Endothelial cell of umbilical vein (primary cell): Measurements from ENCODE around the gene ZNF407. TPM values are rescaled to one million over a fixed set of nuclear protein-coding genes. Genes with fewer than 3 reads are reported as not detected.

ENCODE experiments used
- BruUV-seq: library from RNA; stranded (reverse); fragments of 400-500 nt; replicated peaks from 2 replicates; lab custom pipeline; 2021; lab: Mats Ljungman, UMichigan
- CTCF ChIA-PET: fragments of 300-600, 350-600 bp; sonication (Branson Sonifier 250); formaldehyde crosslinking; loops from one replicate; lab custom pipeline; 2021; ENCODE audit warnings: antibody characterized with exemption, inconsistent platforms; lab: Charles Lee
- POLR2A ChIA-PET: fragments of 300-600, 350-600 bp; sonication (Branson Sonifier 250); formaldehyde crosslinking; loops from one replicate; lab custom pipeline; 2021; ENCODE audit warnings: antibody characterized with exemption, inconsistent platforms; lab: Charles Lee
- DNase-seq: peaks from one replicate; pipeline ENCODE4 v3.0.0-alpha.2; 2011; ENCODE audit warnings: low read depth, low spot score
- FAIRE-seq: peaks from 2 replicates; lab custom pipeline; 2011; peaks lifted over from hg19 to GRCh38; lab: Jason Lieb, UNC
- H2AFZ ChIP-seq: 2 replicates; pipeline ENCODE4 v1.6.0; 2012; ENCODE audit warnings: low read depth, low read length, control low read depth, inconsistent platforms
- H3K27ac ChIP-seq: 2 replicates; pipeline ENCODE4 v1.5.1; 2011; ENCODE audit warnings: low read depth, mild to moderate bottlenecking, control low read depth, low read length, moderate library complexity; ENCODE audit not compliant: insufficient read depth
- H3K27me3 ChIP-seq, 2 experiments: 2 replicates each; pipeline versions ENCODE4 v1.6.0 to v1.6.1; 2011; ENCODE audit warnings: low read length in 2 of 2, mixed read lengths in 1 of 2; ENCODE audit not compliant: control insufficient read depth in 2 of 2, insufficient read depth in 2 of 2
- H3K36me3 ChIP-seq, 2 experiments: 2 replicates in 1 of 2; 3 replicates in 1 of 2; pipeline ENCODE4 v1.5.1; 2011; ENCODE audit warnings: low read length in 2 of 2, mild to moderate bottlenecking in 1 of 2, moderate library complexity in 1 of 2; ENCODE audit not compliant: control insufficient read depth in 2 of 2, insufficient read depth in 2 of 2; ENCODE audit errors: extremely low read depth in 1 of 2
- H3K4me1 ChIP-seq: 3 replicates; pipeline ENCODE4 v1.5.1; 2011; ENCODE audit warnings: mild to moderate bottlenecking, low read length; ENCODE audit not compliant: control insufficient read depth, insufficient read depth; ENCODE audit errors: extremely low read depth
- H3K4me2 ChIP-seq: 2 replicates; pipeline ENCODE4 v1.6.1; 2011; ENCODE audit warnings: low read length, control low read depth, mixed read lengths; ENCODE audit not compliant: insufficient read depth
- H3K4me3 ChIP-seq, 3 experiments: fragments of 200-600 bp in 1 of 3; sonication (generic), shearing (Covaris generic) in 1 of 3; replicated peaks in 1 of 3; 2 replicates each; pipeline ENCODE4 v1.5.1; 2011 to 2016; ENCODE audit warnings: control low read depth in 3 of 3, low read length in 3 of 3, mild to moderate bottlenecking in 2 of 3, inconsistent platforms in 1 of 3, low read depth in 1 of 3, moderate library complexity in 1 of 3; ENCODE audit not compliant: insufficient read depth in 1 of 3
- H3K79me2 ChIP-seq: 2 replicates; pipeline ENCODE4 v1.6.0; 2012; ENCODE audit warnings: low read length, inconsistent platforms; ENCODE audit not compliant: control insufficient read depth, insufficient read depth
- H3K9ac ChIP-seq: replicated peaks from 2 replicates; pipeline ENCODE3; 2011; ENCODE audit warnings: low read length, control low read depth; ENCODE audit not compliant: insufficient read depth; ENCODE audit errors: extremely low read depth
- H3K9me1 ChIP-seq: replicated peaks from 3 replicates; pipeline ENCODE4 v1.6.0; 2011; ENCODE audit warnings: mild to moderate bottlenecking, low read length; ENCODE audit not compliant: control insufficient read depth, insufficient read depth; ENCODE audit errors: extremely low read depth
- H3K9me3 ChIP-seq: replicated peaks from 2 replicates; pipeline ENCODE4 v1.5.1; 2012; ENCODE audit warnings: low read length, inconsistent platforms; ENCODE audit not compliant: control insufficient read depth, insufficient read depth
- H4K20me1 ChIP-seq: replicated peaks from 2 replicates; pipeline ENCODE3; 2011; ENCODE audit warnings: mild to moderate bottlenecking, low read length; ENCODE audit not compliant: control insufficient read depth, insufficient read depth; ENCODE audit errors: extremely low read depth
- EZH2 ChIP-seq: IDR thresholded peaks from 2 replicates; pipeline ENCODE4 v1.6.1; 2012; ENCODE audit warnings: borderline replicate concordance, low read depth, mild to moderate bottlenecking, moderate library complexity, low read length, inconsistent platforms; ENCODE audit not compliant: severe bottlenecking
- MAX ChIP-seq: IDR thresholded peaks from 2 replicates; pipeline ENCODE4 v1.6.1; 2011; ENCODE audit not compliant: insufficient read depth, insufficient read length
- POLR2AphosphoS5 ChIP-seq: IDR thresholded peaks from 2 replicates; pipeline ENCODE4 v1.6.1; 2012; ENCODE audit warnings: low read depth, mild to moderate bottlenecking, control low read depth, low read length, moderate library complexity; ENCODE audit not compliant: insufficient read depth
- dilution Hi-C: fragments of 300-500 bp; cut with MboI; formaldehyde crosslinking; loops from one replicate; pipeline ENCODE4 v1.15.0; 2019; ENCODE audit warnings: low sequenced_read_pairs; ENCODE audit not compliant: extremely low pct_ligation_motif_present
- intact Hi-C: fragments of 100-400 bp; cut with micrococcal nuclease; formaldehyde crosslinking; loops from one replicate; pipeline ENCODE4 v1.10.0; 2022
- polyA plus RNA-seq, 4 experiments: library from polyadenylated mRNA; depleted of rRNA in 3 of 4; stranded (reverse) in 3 of 4; unstranded in 1 of 4; fragments of >200 nt; gene quantifications; 2 replicates each; pipeline versions ENCODE4 v1.2.1 to v1.2.3, GENCODE V29; 2011 to 2012; ENCODE audit warnings: missing spikeins in 1 of 4
- total RNA-seq: library from RNA; stranded (reverse); gene quantifications from 2 replicates; pipeline ENCODE4 v1.2.3, GENCODE V29; 2021

The ZNF407 gene
- total and polyA plus RNA-seq, 2 donors (not counting 3 experiments of a cell fraction or from before 2014, with no cell fraction given): 3.8 to 20.1 TPM

GRCh38 chr18:74571895-74572680, 25.6 kb upstream of the ZNF407 start:
- Histone ChIP-seq H3K4me2 (no peak overlapping the region), H3K27ac (no peak overlapping the region), H3K9me3 (no peaks in the 10 kb centered on the region), H3K79me2 (no peaks in the 10 kb centered on the region), H3K9me1 (no peaks in the 10 kb centered on the region), H3K9ac (no peak overlapping the region), H3K36me3 (no peaks in the 10 kb centered on the region), H2AFZ (no peak overlapping the region), H4K20me1 (no peaks in the 10 kb centered on the region), H3K4me3 (no peak overlapping the region), H3K27me3 (no peaks in the 10 kb centered on the region), H3K4me1 (no peaks in the 10 kb centered on the region)
- CTCF ChIA-PET: no interaction called here
- DNase-seq (no peak), FAIRE-seq (no peak)
- intact Hi-C loops: no loop called here
- BruUV-seq: no TSS peak
- dilution Hi-C loops: no loop called here
- POLR2A ChIA-PET: no interaction called here
- TF ChIP-seq EZH2: no peak
- no peak for TF ChIP-seq POLR2AphosphoS5

GRCh38 chr18:74573053-74573452, 24.6 kb upstream of the ZNF407 start:
- FAIRE-seq: no peak
- BruUV-seq: no TSS peak

More at GRCh38 chr18:74573053-74573452, 24.6 kb upstream of the ZNF407 start:
- Histone ChIP-seq H4K20me1 (no peaks in the 10 kb centered on the region), H3K27ac (no peak overlapping the region), H3K9me1 (no peaks in the 10 kb centered on the region), H3K4me1 (no peaks in the 10 kb centered on the region), H3K9ac (no peak overlapping the region), H3K27me3 (no peaks in the 10 kb centered on the region), H2AFZ (no peak overlapping the region), H3K79me2 (no peaks in the 10 kb centered on the region), H3K4me3 (no peak overlapping the region), H3K36me3 (no peaks in the 10 kb centered on the region), H3K4me2 (no peak overlapping the region), H3K9me3 (no peaks in the 10 kb centered on the region)
- ChIA-PET CTCF (no interaction called here), POLR2A (no interaction called here)
- no peak for TF ChIP-seq MAX
- intact Hi-C loops: no loop called here
- DNase-seq: no peak
- dilution Hi-C loops: no loop called here
